ENCODE measurements around the gene SPATA4.
"Not testable (repeated sequence)": the region's sequence is repeated elsewhere in the genome, so short reads cannot be mapped to it uniquely, and the experiment has no call there.

The SPATA4 gene

DNA sequence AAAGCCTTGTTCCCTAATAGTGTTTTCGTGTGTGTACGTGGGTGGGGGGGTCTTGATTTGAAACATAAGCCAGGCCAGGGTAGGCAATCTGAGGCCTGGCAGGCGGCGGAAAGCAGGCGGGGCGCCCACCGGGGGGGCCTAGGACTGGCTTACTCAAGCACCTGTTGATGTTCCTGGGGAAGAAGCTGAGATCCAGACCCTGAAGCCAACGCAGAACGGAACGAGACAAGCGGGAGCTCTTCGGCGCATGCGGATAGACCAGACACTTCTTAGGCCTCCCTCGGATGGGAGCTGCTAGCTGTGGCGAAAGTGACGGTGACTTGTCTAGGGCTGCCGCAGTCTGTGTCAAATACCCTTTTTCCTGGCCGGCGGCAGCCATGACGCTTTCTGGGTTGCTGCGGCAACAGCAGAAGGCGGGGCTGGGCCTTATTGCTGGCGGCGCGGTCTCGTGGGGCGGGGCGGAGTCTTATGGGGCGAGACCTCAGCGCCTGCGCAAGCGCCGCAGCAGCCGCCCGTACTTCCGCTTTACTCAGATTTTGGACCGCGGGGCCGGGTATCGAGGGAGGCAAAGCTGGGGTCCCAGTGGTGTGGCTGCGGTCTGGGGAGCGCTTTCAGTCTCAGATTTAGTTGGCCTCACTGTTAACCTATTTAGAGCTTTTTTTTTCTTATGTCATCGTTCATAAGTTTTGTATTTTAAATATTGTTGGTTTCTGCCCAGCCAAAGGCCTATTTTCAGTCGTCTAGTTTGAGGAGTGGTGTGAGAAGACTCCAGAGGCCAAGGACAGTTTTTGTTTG, at the start of gene SPATA4:
TSS of gene SPATA4 (minus strand) at position 402 of the 795 bp plus-strand sequence. CDS start at position 379, 23 bp downstream.
- DNase-seq (ENCODE audit: low spot score) = peak; percentile 94

DNA sequence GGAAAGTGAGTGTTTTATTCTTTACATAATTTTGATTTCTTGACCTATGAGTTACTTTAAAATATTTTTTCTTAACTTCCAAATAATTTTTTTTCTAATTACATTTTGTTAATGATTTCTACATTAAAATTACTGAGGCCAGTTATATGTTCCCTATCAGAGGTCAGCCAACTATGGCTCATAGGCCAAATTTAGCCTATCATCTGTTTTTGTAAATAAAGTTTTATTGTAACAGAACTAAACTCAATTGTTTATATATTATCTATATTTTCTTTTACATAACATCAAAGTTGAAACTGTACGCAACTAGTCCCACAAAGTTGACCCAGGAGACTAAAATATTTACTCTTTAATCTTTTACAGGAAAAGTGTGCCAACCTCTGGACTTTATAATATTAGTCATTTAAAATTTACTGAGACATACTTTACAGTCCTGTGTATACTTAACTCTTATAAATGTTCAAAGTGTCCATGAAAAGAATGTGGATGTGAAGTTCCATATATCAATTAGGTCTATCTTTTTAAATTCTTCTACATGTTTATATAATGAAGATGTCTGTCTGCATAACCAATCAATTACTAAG, 47.5 kb upstream of the SPATA4 start:
- DNase-seq (ENCODE audit: low spot score) = no peak

DNA sequence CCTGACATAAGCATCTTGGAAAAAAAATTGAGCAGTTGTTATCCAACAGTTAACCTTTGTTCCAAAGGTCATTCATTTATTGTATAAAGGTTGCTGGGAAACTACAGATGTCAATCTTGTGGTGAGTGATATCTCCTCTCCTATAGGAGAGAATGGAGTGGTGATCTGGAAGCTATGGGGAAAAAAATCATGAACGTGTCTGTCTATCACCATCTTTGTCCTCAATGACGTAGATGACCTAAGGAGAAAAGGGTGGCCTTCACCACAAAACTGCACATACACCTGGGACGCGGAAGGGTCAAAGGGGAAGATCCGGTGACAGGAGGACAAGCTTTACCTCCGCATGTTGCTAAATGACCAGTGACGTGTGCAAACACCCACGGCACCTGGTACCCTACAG, 46.3 kb upstream of the SPATA4 start:
- no peak for DNase-seq (ENCODE audit: low spot score)

DNA sequence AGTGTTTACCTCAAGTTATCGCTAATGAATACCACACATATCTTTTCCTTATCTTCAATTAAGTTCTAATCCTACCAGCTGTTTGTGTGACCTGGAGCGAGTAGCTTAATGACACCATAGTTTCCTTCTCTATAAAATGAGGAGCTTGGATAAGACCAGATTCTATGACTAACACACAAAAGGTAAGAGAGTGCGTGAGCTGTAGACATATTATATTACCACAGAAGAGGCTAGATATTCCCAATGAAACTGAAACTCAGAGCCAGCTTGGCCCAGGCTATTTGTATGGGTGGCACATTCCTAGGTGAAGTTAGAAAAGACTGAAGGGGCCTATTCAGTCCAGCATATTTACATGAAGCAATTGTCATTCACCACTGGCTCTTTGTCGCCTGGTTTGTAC, 43.4 kb upstream of the SPATA4 start:
- no peak for DNase-seq (ENCODE audit: low spot score)

DNA sequence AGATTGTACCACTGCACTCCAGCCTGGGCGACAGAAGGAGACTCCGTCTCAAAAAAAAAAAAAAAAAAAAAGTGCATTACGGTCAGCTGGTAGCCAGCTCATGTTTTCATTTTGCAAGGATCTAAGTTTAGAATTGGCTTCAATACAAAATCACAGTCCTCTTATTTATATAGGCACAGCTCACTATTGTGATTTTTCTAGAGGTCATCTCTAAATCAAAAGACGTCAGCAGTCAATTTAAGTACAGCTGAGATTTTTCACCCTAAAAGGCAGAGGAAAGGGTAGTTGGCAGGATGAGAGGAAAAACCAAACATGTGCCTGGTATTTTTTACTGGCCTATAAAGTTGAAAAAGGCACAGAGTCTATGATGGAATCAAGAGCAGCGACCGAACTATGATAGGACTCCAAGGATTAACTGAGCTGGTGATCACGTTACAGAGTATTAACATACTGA, 42.8 kb upstream of the SPATA4 start:
- DNase-seq (ENCODE audit: low spot score) = no peak

DNA sequence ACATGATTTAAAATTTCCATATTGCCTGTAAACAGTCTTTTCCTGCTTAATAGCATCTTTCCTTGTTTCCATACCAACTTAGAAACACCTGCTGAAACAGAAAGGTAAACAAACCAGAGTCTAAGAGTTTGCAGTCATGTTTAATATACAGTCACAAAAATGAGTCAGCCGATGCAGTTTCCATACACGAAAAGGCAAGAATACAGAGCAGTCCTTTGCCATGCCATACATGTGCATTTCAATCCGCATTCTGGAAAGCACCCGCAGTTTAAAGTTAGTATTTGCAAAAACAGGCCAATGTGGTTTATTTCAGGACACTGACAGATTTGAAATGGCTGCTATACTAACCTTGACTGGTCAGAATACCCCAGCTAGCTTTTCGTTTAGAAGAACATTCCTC, 41.6 kb upstream of the SPATA4 start:
- no peak for DNase-seq (ENCODE audit: low spot score)

DNA sequence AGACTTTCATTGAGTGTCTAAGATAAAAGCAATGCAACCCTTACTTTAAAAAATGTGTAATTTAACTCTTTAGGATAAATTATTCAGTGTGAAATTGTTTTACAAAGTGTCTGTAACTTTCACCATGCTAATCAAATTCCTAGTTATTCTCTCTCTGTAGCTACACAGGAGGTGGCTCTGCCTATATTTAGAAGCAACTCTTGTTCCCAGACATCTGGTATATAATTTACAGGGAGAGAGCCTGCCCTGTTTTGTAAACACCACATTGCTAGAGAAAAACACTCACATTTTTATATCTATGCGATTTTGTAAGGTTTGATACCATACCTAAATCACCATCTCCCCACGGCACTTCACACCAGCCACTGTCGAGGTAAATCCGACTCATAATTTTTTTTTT, 35.5 kb upstream of the SPATA4 start:
- DNase-seq (ENCODE audit: low spot score) = no peak

DNA sequence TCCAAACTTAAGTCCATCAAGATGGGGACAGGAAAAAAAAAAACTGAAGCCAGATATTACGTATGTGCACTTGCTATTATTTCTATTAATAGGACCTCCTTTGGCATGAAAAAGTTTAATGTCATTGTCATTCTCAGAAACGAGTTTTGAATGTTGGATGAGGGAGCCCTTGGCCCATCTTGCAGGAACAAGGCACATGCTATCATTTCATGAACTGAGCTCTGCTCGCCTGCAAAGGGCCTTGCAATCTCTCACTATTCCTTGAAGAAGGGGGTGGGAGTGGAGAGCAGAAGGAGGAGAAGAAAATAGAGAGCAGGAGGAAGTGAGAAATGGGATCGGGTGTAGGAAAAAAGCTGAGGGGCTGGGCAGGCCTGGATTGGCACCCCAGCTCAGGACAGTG, 34.3 kb upstream of the SPATA4 start:
- DNase-seq (ENCODE audit: low spot score) = no peak

DNA sequence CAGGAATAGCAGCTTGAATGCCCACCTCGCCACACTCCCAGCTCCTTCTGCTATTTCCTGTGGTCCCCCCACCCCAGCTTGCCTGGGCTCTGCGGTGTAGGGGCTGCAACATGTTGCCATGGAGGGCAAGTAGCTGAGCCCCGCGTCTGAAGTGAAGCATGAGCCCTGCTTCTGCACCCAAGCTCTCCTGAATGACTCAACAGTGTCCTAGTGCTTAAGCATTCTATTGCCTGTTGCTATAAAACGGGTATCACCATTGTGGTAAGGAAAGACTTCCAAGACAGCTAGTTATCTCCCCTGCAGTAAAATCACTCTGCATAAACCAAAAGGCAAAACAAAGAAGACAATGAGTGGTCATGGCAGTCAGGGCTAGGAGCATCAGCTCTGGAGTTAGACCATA, 31.4 kb upstream of the SPATA4 start:
- DNase-seq (ENCODE audit: low spot score) = no peak

DNA sequence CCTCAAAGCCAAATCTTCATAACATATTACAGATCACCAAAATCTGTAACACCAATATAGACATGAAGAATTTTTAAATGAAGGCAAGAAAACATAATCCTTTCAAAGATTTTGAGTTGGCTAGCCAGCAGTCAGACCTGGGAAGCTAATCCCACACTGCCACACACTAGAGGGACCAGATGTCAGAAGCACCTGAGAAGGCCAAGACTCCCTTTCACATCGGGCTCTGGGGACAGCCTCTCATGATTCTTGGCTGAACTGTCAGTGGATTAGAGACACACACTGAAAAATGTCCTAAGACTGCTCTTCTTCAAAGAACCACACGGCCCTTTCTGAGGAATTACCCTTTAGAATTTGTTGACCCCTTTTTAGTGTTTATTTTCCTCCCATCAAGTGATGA, 28.2 kb upstream of the SPATA4 start:
- no peak for DNase-seq (ENCODE audit: low spot score)

DNA sequence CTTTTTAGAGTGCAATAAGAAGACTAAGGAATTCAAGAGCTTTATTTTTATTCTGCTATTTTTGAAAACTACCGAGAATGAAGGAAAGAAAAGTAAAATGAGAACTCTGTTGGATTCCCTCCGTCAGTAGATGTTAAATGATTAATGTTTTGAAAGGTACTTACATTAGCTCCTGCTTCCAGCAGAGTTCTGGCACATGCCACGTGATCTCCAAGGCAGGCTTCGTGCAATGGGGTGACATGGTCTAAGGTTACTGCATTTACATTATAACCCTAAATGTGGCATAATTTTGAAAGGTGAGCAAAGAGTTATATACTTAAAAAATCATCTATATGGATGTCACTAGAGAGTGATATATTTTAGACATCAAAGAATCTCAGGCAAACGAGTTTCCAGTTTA, 26.8 kb upstream of the SPATA4 start:
- no peak for DNase-seq (ENCODE audit: low spot score)

DNA sequence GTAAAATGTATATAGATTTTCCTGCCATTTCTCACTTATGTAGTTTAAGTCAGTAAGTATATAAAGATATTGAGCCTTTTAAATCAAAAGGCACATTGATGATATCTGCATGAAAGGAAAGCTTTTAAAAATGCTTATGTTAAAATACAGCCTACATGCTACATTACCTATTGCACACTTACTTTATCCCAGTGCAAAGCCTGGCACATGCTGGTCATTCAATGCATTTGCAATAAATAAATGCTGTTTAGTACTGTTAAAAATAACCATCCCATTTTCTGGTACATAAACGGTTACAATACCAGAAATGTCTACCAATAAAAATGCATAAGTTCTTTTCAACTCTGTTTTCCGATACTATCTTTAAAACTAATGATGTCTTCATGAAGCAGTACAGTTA, 22.1 kb upstream of the SPATA4 start:
- no peak for DNase-seq (ENCODE audit: low spot score)

DNA sequence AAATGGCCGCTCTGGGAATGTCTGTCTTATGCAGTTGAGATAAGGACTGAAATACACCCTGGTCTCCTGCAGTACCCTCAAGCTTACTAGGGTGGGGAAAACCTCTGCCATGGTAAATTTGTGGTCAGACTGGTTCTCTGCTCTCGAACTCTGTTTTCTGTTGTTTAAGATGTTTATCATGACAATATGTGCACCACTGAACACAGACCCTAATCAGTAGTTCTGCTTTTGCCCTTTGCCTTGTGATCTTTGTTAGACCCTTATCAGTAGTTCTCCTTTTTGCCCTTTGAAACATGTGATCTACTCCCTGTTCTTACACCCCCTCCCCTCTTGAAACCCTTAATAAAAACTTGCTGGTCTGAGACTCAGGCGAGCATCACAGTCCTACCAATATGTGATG, 17.0 kb upstream of the SPATA4 start:
- DNase-seq (ENCODE audit: low spot score) = not testable (repeated sequence)

DNA sequence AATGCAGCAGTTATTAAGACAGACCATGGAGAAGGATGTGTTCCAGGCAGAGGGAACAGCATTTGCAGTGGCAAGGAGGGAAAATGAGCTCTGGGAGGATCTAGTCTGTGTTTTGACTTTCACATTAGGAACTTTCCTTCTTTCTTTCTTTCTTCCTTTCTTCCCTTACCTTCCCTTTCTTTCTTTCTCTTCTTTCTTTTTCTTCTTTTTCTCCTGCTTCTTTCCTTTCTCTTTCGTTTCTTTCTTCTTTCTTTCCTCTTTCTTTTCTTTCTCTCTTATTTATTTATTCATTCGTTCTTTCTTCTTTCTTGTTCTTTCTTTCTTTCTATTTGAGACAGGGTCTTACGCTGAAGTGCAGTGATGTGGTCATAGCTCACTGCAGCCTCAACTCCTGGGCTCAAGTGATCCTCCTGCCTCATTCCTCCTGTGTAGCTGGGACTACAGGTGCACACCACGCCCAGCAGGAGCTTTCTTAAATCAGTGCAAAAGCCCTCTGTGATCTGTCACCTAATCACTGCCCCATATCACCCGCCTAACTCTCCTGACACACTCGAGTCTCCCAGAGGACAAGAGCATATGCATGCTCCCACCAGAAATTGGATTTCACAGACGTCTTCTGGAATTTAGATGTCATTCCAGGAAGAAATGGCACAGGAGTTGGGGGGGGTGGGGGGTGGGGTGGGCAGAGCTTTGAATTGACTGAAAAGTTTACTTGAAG, 15.4 kb upstream of the SPATA4 start:
- no peak for DNase-seq (ENCODE audit: low spot score)

DNA sequence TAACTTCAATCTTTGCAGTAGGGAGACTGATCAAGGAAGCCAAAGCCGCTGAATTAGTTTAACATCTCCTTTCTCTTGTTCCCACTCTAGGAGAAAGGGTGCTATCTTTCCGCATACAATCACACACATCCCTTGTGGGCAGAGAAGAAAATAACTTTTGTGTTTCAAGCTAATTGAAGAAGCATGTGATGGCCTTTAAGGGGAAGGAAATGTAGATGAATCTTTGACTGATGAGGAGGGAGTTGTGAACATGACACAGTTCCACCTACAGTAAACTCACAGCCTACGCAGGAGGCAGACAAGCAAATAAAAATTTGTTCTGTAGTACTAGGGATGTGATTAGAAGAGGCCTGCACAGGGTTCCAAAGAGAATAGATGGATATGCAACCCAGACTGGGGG, 14.7 kb upstream of the SPATA4 start:
- DNase-seq (ENCODE audit: low spot score) = no peak

DNA sequence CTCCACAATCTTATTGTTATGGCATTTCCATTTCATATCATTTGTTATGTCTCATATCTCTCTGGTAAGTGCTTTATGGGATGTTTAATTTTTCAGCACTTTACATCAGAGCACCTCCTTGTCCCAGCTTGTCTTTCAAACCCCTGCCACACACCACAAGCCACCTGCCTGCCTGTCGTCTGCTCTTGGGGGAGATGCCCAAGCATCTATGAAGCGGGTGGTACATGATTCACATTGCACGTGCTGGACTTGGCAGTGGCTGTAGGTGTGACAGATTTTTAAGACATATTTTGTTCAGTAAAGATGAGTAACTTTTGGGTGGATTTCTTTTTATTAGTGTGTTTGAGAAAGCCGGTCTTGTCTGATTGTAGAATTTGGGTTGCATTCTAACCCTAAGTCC, 14.2 kb upstream of the SPATA4 start:
- DNase-seq (ENCODE audit: low spot score) = no peak

DNA sequence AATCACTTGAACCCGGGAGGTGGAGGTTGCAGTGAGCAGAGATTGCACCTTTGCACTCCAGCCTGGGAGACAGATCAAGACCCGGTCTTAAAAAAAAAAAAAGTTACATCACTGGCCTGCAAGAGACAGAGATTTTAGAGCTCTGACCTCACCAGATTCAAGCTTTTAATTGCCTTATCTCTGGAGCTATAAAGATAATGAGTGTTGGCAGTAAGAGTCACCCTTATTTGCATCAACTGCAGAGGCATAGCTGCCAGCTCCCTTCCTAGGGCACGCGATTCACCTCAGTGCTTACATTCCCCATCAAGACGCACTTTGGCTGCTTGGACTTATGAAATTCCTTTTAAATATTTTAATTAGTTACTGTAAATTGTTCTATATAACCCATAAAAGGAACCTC, 12.5 kb upstream of the SPATA4 start:
- no peak for DNase-seq (ENCODE audit: low spot score)

DNA sequence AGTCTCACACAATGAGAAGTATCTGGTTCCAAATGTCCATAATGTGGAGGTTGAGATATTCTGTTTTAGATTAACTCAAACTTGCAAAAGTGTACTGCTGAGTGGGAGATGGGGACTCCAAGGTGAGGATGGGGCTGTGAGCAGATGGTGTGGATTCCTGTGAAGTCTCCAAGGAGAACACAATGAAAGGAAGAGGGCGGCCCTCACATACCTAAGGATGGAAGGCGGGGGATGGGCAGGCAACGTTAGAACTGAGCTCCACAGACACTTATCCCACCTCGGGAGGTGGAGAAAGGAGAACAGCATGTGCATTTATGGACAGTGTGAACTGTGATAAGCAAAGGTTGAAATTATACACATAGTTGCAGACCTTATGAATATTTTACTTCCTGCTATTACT, 9.9 kb upstream of the SPATA4 start:
- no peak for DNase-seq (ENCODE audit: low spot score)

DNA sequence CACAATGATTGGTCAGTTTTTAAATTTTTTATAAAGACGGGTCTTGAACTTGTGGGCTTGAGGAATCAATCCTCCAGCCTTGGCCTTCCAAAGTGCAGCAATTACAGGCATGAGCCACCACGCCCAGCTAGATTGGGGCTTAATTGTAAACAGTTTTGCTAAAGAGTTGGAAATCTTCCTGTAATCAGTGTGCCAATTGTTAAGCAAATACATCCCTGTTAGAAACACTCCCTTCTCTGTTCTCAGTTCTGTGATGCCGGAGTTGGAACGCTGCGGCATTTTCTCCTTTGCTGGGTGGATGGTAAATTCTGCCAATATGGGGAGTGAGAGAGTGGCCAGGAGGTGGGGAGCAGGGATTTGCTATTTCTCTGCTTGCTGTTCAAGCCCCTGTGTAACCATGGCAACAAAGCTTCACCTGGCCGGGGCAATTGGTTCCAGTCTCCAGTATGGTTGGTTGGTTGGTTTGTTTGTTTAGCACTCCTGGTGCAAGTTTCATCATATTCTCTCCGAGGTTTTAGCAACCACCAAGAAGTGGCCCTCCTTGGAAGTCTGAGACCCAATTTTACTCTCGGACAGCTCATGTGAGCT, 3.0 kb upstream of the SPATA4 start:
- DNase-seq (ENCODE audit: low spot score) = no peak

DNA sequence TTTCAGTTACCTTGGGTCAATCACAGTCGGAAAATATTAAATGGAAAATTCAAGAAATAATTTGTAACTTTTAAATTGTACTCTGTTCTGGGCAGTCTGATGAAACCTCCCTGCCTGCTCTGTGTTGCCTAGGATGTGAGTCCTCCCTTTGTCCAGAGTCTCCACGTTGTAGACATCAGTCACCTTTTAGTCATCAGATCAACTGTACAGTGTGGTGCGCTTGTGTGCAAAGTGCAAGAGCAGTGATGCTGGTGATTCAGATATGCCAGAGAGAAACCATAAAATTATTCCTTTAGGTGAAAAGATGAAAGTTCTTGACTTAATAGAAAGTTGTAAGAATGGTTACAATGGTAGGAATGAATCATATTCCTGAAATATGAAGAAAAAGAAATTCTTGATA, 1.4 kb downstream of the SPATA4 start:
- DNase-seq (ENCODE audit: low spot score) = no peak

DNA sequence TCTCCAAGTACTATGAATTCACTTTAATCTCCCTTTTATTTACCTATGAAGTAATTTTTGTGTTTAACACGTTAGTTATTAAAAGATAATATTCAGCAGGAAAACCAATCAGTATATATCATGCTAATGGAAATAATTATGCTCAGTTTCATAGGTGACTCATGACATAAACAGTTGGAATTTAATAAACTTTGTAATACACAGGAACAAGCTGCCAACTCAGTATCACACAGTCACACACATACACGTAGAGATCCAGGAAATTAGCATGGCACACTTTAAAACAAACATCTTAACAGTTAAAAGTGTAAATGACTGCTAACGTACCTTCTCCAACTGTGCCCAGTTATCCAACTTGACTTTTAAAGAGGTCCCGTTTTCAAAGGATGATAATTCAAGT, 2.3 kb downstream of the SPATA4 start:
- no peak for DNase-seq (ENCODE audit: low spot score)

DNA sequence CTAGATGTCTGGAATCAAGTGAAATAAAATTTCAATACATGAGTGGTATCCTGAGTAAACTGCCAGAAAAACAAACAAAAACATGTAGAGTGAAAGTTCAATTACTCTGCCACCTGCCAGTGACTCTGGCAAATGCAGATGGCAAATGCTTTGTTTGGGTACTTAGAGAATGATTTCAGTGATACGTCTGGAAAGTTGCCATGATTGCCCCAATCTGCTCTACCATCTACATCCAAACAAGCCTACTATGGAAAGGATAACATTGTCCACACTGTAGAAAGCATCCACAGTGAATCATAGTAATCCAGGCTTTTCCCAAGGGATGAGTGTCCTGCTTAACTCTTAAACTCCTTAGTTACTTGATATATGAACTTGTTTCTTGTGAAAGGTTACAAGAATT, 3.4 kb downstream of the SPATA4 start:
- peak; percentile 37 for DNase-seq (ENCODE audit: low spot score)

Measured in NAMALWA (cell line).